HFFc6 (cell line): ENCODE measurements around the gene HAPLN2. TPM values are rescaled to one million over a fixed set of nuclear protein-coding genes. Genes with fewer than 3 reads are reported as not detected.

Experiments used
- DNase-seq: peaks from one replicate; pipeline ENCODE4 v3.0.0-alpha.2; 2018
- H3K27ac Mint-ChIP-seq: 2 replicates; pipeline ENCODE4 v1.8.0; 2020; ENCODE audit warnings: mild to moderate bottlenecking, mixed read lengths
- H3K27me3 Mint-ChIP-seq: 2 replicates; pipeline ENCODE4 v1.8.0; 2021; ENCODE audit warnings: mild to moderate bottlenecking, moderate library complexity, mixed read lengths; ENCODE audit not compliant: insufficient read depth
- H3K36me3 Mint-ChIP-seq: 2 replicates; pipeline ENCODE4 v1.8.0; 2021; ENCODE audit warnings: low read depth, mixed read lengths
- H3K4me1 Mint-ChIP-seq: 2 replicates; pipeline ENCODE4 v1.8.0; 2020; ENCODE audit warnings: low read depth, mixed read lengths
- H3K4me3 Mint-ChIP-seq: 2 replicates; pipeline ENCODE4 v1.8.0; 2020; ENCODE audit warnings: mild to moderate bottlenecking, moderate library complexity, mixed read lengths
- H3K9me3 Mint-ChIP-seq: 2 replicates; pipeline ENCODE4 v1.8.0; 2020; ENCODE audit warnings: mild to moderate bottlenecking, mixed read lengths
- CTCF ChIP-seq: fragments of 200-600 bp; sonication (generic); IDR thresholded peaks from 2 replicates; pipeline ENCODE4 v1.5.0; 2021; ENCODE audit warnings: antibody characterized with exemption, mild to moderate bottlenecking
- total RNA-seq, 6 experiments: library from RNA; stranded (reverse); fragmentation: NEBNext Ultra II Directional; extraction: Animal tissue kit (Norgen Biotek cat#: 25700); gene quantifications; 2 replicates in 1 of 6; 3 replicates in 5 of 6; pipeline ENCODE4 v1.2.3, GENCODE V29; 2021

HAPLN2 gene
- total RNA-seq, 6 experiments from 2014 or later: not detected

GRCh38 chr1:156640842-156641706 is 21.9 kb downstream of the HAPLN2 start:
- Mint-ChIP-seq H3K27ac (no peak overlapping the region), H3K9me3 (no peaks in the 10 kb centered on the region), H3K4me3 (no peak overlapping the region), H3K27me3 (peaks cover 66% of the 10 kb centered on the region), H3K4me1 (peaks cover 7% of the 10 kb centered on the region; the same call in 1 of the 2 replicates), H3K36me3 (no peaks in the 10 kb centered on the region)
- DNase-seq: no peak
- TF ChIP-seq CTCF: no peak

- no peak within 1 kb of the TSS for H3K27ac Mint-ChIP-seq
Measured at GRCh38 chr1:156641761-156642264, 22.6 kb downstream of the HAPLN2 start, which contains the start of gene BCAN. Gene BCAN (plus strand): TSS chr1:156642117. CDS start chr1:156646055, 3,938 bp downstream.

GRCh38 chr1:156642265-156643048 is 23.2 kb downstream of the HAPLN2 start:
- Mint-ChIP-seq H3K9me3 (no peaks in the 10 kb centered on the region), H3K4me1 (peaks cover 7% of the 10 kb centered on the region; the same call in 1 of the 2 replicates), H3K4me3 (no peak overlapping the region), H3K36me3 (no peaks in the 10 kb centered on the region), H3K27me3 (peaks cover 67% of the 10 kb centered on the region), H3K27ac (no peak overlapping the region)
- DNase-seq: no peak
- TF ChIP-seq CTCF: no peak

More at GRCh38 chr1:156641761-156642264, 22.6 kb downstream of the HAPLN2 start, which contains the start of gene BCAN:
- Mint-ChIP-seq H3K36me3 (no peaks in the 10 kb centered on the region), H3K4me3 (no peak within 1 kb of the TSS), H3K9me3 (no peaks in the 10 kb centered on the region), H3K27me3 (peaks cover 68% of the 10 kb centered on the region), H3K4me1 (peaks cover 7% of the 10 kb centered on the region; the same call in 1 of the 2 replicates)
- no peak for DNase-seq
- TF ChIP-seq CTCF: no peak

GRCh38 chr1:156643049-156643777 is 24.0 kb downstream of the HAPLN2 start:
- Mint-ChIP-seq H3K9me3 (no peaks in the 10 kb centered on the region), H3K4me1 (peaks cover 7% of the 10 kb centered on the region; the same call in 1 of the 2 replicates), H3K4me3 (no peak overlapping the region), H3K36me3 (no peaks in the 10 kb centered on the region), H3K27ac (no peak overlapping the region), H3K27me3 (peaks cover 74% of the 10 kb centered on the region)
- DNase-seq: no peak
- TF ChIP-seq CTCF: no peak

- no peak overlapping the region for H3K4me3 Mint-ChIP-seq
- no peaks in the 10 kb centered on the region for H3K36me3 Mint-ChIP-seq
- peaks cover 7% of the 10 kb centered on the region; the same call in 1 of the 2 replicates for H3K4me1 Mint-ChIP-seq
- H3K9me3 Mint-ChIP-seq: no peaks in the 10 kb centered on the region
- DNase-seq: no peak
- H3K27ac Mint-ChIP-seq: no peak overlapping the region
- no peak for TF ChIP-seq CTCF
- peaks cover 73% of the 10 kb centered on the region for H3K27me3 Mint-ChIP-seq
Measured at GRCh38 chr1:156643778-156644092, 24.5 kb downstream of the HAPLN2 start.
